Heart right ventricle (tissue), 16 donors: ENCODE results near the gene UBC. TPM values are rescaled to one million over a fixed set of nuclear protein-coding genes. Genes with fewer than 3 reads are reported as not detected.
"Not testable (repeated sequence)": the region's sequence is repeated elsewhere in the genome, so short reads cannot be mapped to it uniquely, and the experiment has no call there.

Experiments
- ATAC-seq, 8 donors: fragments of 200-7000 bp; cut with Tn5 transposase; one replicate each; pipeline ENCODE4 v1.9.1; 2020; ENCODE audit warnings: mild to moderate bottlenecking in 8 of 8, moderate library complexity in 8 of 8, moderate number of reproducible peaks in 1 of 8
- DNase-seq, 2 donors: peaks; one replicate each; pipeline ENCODE4 v3.0.0-alpha.2; 2020
- H3K27ac ChIP-seq, 10 donors: fragments of 200-600 bp; sonication (generic) in 2 of 10; one replicate each; pipeline versions ENCODE4 v1.5.0 to v1.8.0; 2020 to 2022; ENCODE audit warnings: mild to moderate bottlenecking in 3 of 10
- H3K27me3 ChIP-seq, 7 donors: fragments of 200-600 bp; one replicate each; pipeline ENCODE4 v1.8.0; 2021 to 2022; ENCODE audit warnings: mild to moderate bottlenecking in 2 of 7
- H3K36me3 ChIP-seq, 9 donors: fragments of 200-600 bp; sonication (generic) in 1 of 9; one replicate each; pipeline versions ENCODE4 v1.5.0 to v1.8.0; 2020 to 2022; ENCODE audit warnings: mild to moderate bottlenecking in 2 of 9
- H3K4me1 ChIP-seq, 9 donors: fragments of 200-600 bp; sonication (generic) in 1 of 9; one replicate each; pipeline versions ENCODE4 v1.5.0 to v1.8.0; 2020 to 2022; ENCODE audit warnings: mild to moderate bottlenecking in 4 of 9
- H3K4me3 ChIP-seq, 10 donors: fragments of 200-600 bp; sonication (generic) in 2 of 10; one replicate each; pipeline versions ENCODE4 v1.5.0 to v1.8.0; 2020 to 2022; ENCODE audit warnings: mild to moderate bottlenecking in 7 of 10, moderate library complexity in 2 of 10
- H3K9me3 ChIP-seq, 11 donors: fragments of 200-600 bp in 10 of 11; sonication (generic) in 2 of 11; one replicate each; pipeline versions ENCODE4 v1.5.0 to v1.8.0; 2013 to 2022; ENCODE audit warnings: mild to moderate bottlenecking in 2 of 11, control low read depth in 1 of 11, moderate library complexity in 1 of 11
- WGBS, 2 donors: extraction: QIAGEN DNeasy Blood & Tissue Kit; methylation state at CpG; one replicate each; pipeline ENCODE4 v1.1.7; 2013; ENCODE audit warnings: inconsistent platforms in 1 of 2; 5-methylcytosine and 5-hydroxymethylcytosine counted together
- intact Hi-C, 10 donors: fragments of 100-400 bp; cut with DNase I; formaldehyde crosslinking; loops; one replicate each; pipeline versions ENCODE4 v1.11.1 to v1.14.2; 2022
- polyA plus RNA-seq, 2 donors: library from polyadenylated mRNA; stranded (reverse); fragments of 200-250 nt; gene quantifications; one replicate each; pipeline ENCODE4 v1.2.3, GENCODE V29; 2013
- total RNA-seq, 10 donors: library from RNA; stranded (reverse); fragmentation: NEBNext Ultra II Directional in 3 of 10; extraction: Animal tissue kit (Norgen Biotek cat#: 25700) in 3 of 10; gene quantifications; one replicate each; pipeline versions ENCODE4 v1.2.1 to v1.2.4, GENCODE V29; 2021 to 2023
- TF ChIP-seq, protein P1 (sequence below), 9 donors: fragments of 200-600 bp; sonication (generic) in 2 of 9; IDR thresholded peaks; one replicate each; pipeline versions ENCODE4 v1.5.0 to v1.8.0; 2021 to 2022; ENCODE audit warnings: antibody characterized with exemption in 9 of 9, mild to moderate bottlenecking in 5 of 9, moderate library complexity in 1 of 9
- donor health status: Arrhythmogenic right ventricular cardiomyopathy.
- donor health status: ischemic (EF 13 %, LVEDD 7.1; RV severe dilation, severe dysfunction).
- donor health status: healthy with polysubstance abuse.
- donor health status: DM: no; HTN: yes; CAD: no.
- donor health status: DM: no; HTN: no; CAD: no.
- donor health status: ischemic (EF 25% LVEDD 6.9; RV normal size, moderate dysfunction).
- donor health status: ischemic (EF 25% LVEDD 5.7; RV mildly dilated, moderate dysfunction).
- donor health status: healthy.
- donor health status: DM: yes; HTN: yes; CAD: no.
- donor health status: Ischemic cardiomyopathy.
- donor health status: ischemic (EF 35%, LVEDD 5.7; RV mildly dilated, moderate dysfunction).
- donor health status: nonischemic (EF 11% LVEDD 7.7; RV severe dilation, severe dysfunction).
- donor health status: DM: yes; HTN: yes; CAD: no.
- donor health status: PGD.
- donor health status: ischemic (EF 29% LVEDD 5.4; RV normal size, mild dysfunction).
- donor health status: nonischemic (EF 23%, LVEDD 6.1; RV moderate dilation, normal function).

UBC gene
- total and polyA plus RNA-seq, 12 donors = 1,161 to 1,913 (median 1,447) TPM

DNA sequence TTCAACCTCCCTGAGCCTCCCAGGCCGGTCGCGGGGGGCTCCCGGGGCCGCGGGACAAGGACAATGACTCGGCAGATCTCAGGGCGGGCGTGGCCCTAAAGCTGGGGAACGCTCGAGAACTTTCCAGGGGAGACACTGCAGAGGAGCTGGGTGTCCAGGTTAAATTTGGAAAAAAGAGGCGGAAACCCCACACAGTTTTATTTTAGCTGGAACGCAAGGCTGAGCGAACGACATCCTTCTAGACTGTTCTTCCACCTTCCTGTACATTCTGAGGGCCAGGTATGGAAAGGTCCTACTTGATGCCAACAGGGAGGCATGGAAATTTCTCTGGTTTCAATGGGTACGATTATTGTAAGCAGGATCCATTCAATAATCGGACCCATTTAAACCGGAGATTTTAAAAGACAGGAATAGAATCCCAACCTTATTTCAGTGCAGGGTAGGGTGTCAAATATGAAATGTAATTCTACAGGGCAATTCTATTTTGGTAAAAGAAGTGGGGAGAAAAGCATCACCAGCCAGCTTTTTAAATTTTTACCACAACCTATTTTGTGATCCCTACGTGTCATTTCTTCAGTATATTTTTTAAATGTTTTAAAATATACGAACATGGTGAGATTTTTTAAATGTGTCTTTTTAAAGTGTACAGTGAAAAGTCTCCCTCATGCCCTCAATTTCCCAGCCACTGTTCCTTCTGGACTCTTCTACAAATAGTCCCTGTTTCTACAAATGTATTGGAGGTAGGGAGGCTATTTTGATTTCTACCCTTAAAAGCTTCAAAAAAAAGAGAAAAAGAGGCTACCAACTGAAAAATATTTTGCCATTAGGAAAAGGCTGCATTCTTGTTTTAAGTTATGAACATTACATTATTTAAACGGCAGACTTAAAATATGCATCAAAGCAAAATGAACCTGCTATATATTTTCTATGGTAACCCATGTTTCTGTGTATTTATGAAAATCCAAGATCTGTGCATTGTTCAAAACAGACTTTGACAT is 1.1 kb upstream of the UBC start:
- intact Hi-C loops = no loop called here
- Histone ChIP-seq H3K9me3 (no peaks in the 10 kb centered on the region), H3K27ac (peak overlapping the region; percentile 96 to 100 (median 100)), H3K4me1 (peaks cover 8 to 74% (median 55%) of the 10 kb centered on the region in 9 donors), H3K27me3 (no peaks in the 10 kb centered on the region), H3K36me3 (peaks cover 0 to 34% (median 6%) of the 10 kb centered on the region in 9 donors), H3K4me3 (peak overlapping the region; percentile 77 to 97 (median 90))
- WGBS, 2 donors = 16 to 18% methylated on average over 21 of the region's 21 CpGs
- ATAC-seq (peak in 5 of 8 donors; percentile 0 to 9 (median 5)), DNase-seq (peak in 1 of 2 donors; percentile 54)
- TF ChIP-seq, protein P1, sequence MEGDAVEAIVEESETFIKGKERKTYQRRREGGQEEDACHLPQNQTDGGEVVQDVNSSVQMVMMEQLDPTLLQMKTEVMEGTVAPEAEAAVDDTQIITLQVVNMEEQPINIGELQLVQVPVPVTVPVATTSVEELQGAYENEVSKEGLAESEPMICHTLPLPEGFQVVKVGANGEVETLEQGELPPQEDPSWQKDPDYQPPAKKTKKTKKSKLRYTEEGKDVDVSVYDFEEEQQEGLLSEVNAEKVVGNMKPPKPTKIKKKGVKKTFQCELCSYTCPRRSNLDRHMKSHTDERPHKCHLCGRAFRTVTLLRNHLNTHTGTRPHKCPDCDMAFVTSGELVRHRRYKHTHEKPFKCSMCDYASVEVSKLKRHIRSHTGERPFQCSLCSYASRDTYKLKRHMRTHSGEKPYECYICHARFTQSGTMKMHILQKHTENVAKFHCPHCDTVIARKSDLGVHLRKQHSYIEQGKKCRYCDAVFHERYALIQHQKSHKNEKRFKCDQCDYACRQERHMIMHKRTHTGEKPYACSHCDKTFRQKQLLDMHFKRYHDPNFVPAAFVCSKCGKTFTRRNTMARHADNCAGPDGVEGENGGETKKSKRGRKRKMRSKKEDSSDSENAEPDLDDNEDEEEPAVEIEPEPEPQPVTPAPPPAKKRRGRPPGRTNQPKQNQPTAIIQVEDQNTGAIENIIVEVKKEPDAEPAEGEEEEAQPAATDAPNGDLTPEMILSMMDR (IDR thresholded peaks at IDR 0.05) = no peak

DNA sequence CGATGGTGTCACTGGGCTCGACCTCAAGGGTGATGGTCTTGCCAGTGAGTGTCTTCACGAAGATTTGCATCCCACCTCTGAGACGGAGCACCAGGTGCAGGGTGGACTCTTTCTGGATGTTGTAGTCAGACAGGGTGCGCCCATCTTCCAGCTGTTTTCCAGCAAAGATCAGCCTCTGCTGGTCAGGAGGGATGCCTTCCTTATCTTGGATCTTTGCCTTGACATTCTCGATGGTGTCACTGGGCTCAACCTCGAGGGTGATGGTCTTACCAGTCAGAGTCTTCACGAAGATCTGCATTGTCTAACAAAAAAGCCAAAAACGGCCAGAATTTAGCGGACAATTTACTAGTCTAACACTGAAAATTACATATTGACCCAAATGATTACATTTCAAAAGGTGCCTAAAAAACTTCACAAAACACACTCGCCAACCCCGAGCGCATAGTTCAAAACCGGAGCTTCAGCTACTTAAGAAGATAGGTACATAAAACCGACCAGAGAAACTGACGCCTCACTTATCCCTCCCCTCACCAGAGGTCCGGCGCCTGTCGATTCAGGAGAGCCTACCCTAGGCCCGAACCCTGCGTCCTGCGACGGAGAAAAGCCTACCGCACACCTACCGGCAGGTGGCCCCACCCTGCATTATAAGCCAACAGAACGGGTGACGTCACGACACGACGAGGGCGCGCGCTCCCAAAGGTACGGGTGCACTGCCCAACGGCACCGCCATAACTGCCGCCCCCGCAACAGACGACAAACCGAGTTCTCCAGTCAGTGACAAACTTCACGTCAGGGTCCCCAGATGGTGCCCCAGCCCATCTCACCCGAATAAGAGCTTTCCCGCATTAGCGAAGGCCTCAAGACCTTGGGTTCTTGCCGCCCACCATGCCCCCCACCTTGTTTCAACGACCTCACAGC is 717 bp downstream of the UBC start:
- intact Hi-C loops = loop anchor here in 1 of 10 donors (1.0 kb wide), 1 partner anchor 14 kb away; no protein-coding TSS in a partner anchor
- H3K27ac ChIP-seq = peak overlapping the region; percentile 96 to 100 (median 100)
- peak; percentile 11 to 63 (median 43) for ATAC-seq
- DNase-seq = peak; percentile 80 to 86
- peaks cover 8 to 70% (median 61%) of the 10 kb centered on the region in 9 donors for H3K4me1 ChIP-seq
- 3 to 4% methylated on average over 46 of the region's 46 CpGs for WGBS, 2 donors
- H3K36me3 ChIP-seq = peaks cover 0 to 37% (median 6%) of the 10 kb centered on the region in 9 donors
- no peaks in the 10 kb centered on the region for H3K27me3 ChIP-seq
- no peaks in the 10 kb centered on the region for H3K9me3 ChIP-seq
- TF ChIP-seq, protein P1 (IDR thresholded peaks at IDR 0.05) = peak; percentile 28 to 71 (median 53)
- peak overlapping the region; percentile 77 to 97 (median 90) for H3K4me3 ChIP-seq

DNA sequence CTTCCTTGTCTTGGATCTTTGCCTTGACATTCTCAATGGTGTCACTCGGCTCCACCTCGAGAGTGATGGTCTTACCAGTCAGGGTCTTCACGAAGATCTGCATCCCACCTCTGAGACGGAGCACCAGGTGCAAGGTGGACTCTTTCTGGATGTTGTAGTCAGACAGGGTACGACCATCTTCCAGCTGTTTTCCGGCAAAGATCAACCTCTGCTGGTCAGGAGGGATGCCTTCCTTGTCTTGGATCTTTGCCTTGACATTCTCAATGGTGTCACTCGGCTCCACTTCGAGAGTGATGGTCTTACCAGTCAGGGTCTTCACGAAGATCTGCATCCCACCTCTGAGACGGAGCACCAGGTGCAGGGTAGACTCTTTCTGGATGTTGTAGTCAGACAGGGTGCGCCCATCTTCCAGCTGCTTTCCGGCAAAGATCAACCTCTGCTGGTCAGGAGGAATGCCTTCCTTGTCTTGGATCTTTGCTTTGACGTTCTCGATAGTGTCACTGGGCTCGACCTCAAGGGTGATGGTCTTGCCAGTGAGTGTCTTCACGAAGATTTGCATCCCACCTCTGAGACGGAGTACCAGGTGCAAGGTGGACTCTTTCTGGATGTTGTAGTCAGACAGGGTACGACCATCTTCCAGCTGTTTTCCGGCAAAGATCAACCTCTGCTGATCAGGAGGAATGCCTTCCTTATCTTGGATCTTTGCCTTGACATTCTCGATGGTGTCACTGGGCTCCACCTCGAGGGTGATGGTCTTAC is 1.7 kb downstream of the UBC start:
- intact Hi-C loops, DNase-seq, ATAC-seq, H3K9me3 ChIP-seq, H3K27me3 ChIP-seq: not testable (repeated sequence)
- H3K4me3 ChIP-seq = peak overlapping the region in 9 of 10 donors; percentile 77 to 97 (median 89)
- peaks cover 0 to 37% (median 6%) of the 10 kb centered on the region in 9 donors for H3K36me3 ChIP-seq
- 43 to 44% methylated on average over 18 of the region's 21 CpGs for WGBS, 2 donors
- peak overlapping the region in 1 of 10 donors; percentile 100 for H3K27ac ChIP-seq
- peaks cover 0 to 60% (median 50%) of the 10 kb centered on the region in 9 donors for H3K4me1 ChIP-seq

DNA sequence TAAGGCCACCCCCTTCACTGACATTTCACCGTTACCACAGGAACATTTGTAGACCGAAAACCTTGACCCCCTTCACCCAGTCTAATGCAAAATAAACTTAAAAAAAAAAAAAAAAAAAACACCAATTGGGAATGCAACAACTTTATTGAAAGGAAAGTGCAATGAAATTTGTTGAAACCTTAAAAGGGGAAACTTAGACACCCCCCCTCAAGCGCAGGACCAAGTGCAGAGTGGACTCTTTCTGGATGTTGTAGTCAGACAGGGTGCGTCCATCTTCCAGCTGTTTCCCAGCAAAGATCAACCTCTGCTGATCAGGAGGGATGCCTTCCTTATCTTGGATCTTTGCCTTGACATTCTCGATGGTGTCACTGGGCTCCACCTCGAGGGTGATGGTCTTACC is 2.9 kb downstream of the UBC start:
- not testable (repeated sequence) for H3K27me3 ChIP-seq, ATAC-seq, DNase-seq, H3K9me3 ChIP-seq
- peak overlapping the region; percentile 6 to 46 (median 34) for H3K4me3 ChIP-seq
- peak overlapping the region in 3 of 10 donors; percentile 17 to 42 (median 41) for H3K27ac ChIP-seq
- 49 to 52% methylated on average over 6 of the region's 6 CpGs for WGBS, 2 donors
- peaks cover 0 to 58% (median 45%) of the 10 kb centered on the region in 9 donors for H3K4me1 ChIP-seq
- intact Hi-C loops = loop anchor here in 1 of 10 donors (2.0 kb wide), 1 partner anchor 27 kb away; no protein-coding TSS in a partner anchor
- H3K36me3 ChIP-seq = peaks cover 0 to 37% (median 6%) of the 10 kb centered on the region in 9 donors
